Prostate gland (tissue), 2 donors: ENCODE measurements around the gene TBC1D5. TPM values are rescaled to one million over a fixed set of nuclear protein-coding genes. Genes with fewer than 3 reads are reported as not detected.

ENCODE experiments used
- DNase-seq: peaks from one replicate; pipeline ENCODE4 v3.0.0-alpha.2; 2019; ENCODE audit warnings: low spot score
- H3K27ac ChIP-seq, 2 donors: fragments of 200-600 bp; sonication (generic); 2 replicates each; pipeline ENCODE4 v1.5.1; 2017 to 2019
- H3K27me3 ChIP-seq: fragments of 200-600 bp; sonication (generic); replicated peaks from 2 replicates; pipeline ENCODE4 v1.5.1; 2019; ENCODE audit not compliant: insufficient read depth
- H3K36me3 ChIP-seq, 2 donors: fragments of 200-600 bp; sonication (generic); 1 replicate in 1 of 2; 2 replicates in 1 of 2; pipeline versions ENCODE4 v1.5.1 to v1.8.1; 2017 to 2019
- H3K4me1 ChIP-seq: fragments of 200-600 bp; sonication (generic); replicated peaks from 2 replicates; pipeline ENCODE4 v1.5.1; 2019
- H3K4me3 ChIP-seq, 2 donors: fragments of 200-600 bp; sonication (generic); 2 replicates each; pipeline ENCODE4 v1.5.1; 2017 to 2019
- H3K9me3 ChIP-seq: fragments of 200-600 bp; sonication (generic); 2 replicates; pipeline ENCODE4 v1.5.1; 2017
- CTCF ChIP-seq, 4 experiments: fragments of 200-600 bp in 2 of 4; fragments of 450-650 bp in 2 of 4; sonication (generic) in 2 of 4; IDR thresholded peaks; 1 replicate in 3 of 4; 2 replicates in 1 of 4; pipeline ENCODE4 v1.5.1; 2016 to 2019; ENCODE audit warnings: antibody characterized with exemption in 4 of 4, mild to moderate bottlenecking in 2 of 4, moderate library complexity in 2 of 4
- POLR2A ChIP-seq: fragments of 450-650 bp; IDR thresholded peaks from one replicate; pipeline ENCODE4 v1.6.1; 2016; ENCODE audit warnings: antibody characterized with exemption, mild to moderate bottlenecking
- POLR2AphosphoS5 ChIP-seq: sonication (generic); formaldehyde crosslinking; IDR thresholded peaks from one replicate; pipeline ENCODE4 v1.6.1; 2017; ENCODE audit warnings: antibody characterized with exemption
- WGBS: methylation state at CpG from one replicate; pipeline ENCODE4 v1.1.5; 2018; 5-methylcytosine and 5-hydroxymethylcytosine counted together
- intact Hi-C: fragments of 100-400 bp; cut with DNase I; formaldehyde crosslinking; loops from one replicate; pipeline ENCODE4 v1.14.2; 2022
- total RNA-seq, 2 donors: library from RNA; depleted of rRNA; stranded (reverse); fragments of >200 nt; gene quantifications; one replicate each; pipeline ENCODE4 v1.1.0, GENCODE V29; 2016

TBC1D5 gene
- total RNA-seq, 2 donors from 2014 or later = 64.8 to 99.2 TPM

GRCh38 chr3:17158941-17159682, 583.3 kb downstream of the TBC1D5 start:
- no peaks in the 10 kb centered on the region for H3K4me1 ChIP-seq
- no peak overlapping the region for H3K4me3 ChIP-seq
- H3K27me3 ChIP-seq = no peaks in the 10 kb centered on the region
- 92% methylated on average over 8 of the region's 8 CpGs for WGBS
- TF ChIP-seq POLR2AphosphoS5 = no peak
- intact Hi-C loops = no loop called here
- no peaks in the 10 kb centered on the region for H3K36me3 ChIP-seq
- no peak for DNase-seq
- no peak overlapping the region for H3K27ac ChIP-seq
- H3K9me3 ChIP-seq = no peaks in the 10 kb centered on the region

- Histone ChIP-seq H3K4me1 (no peaks in the 10 kb centered on the region), H3K9me3 (no peaks in the 10 kb centered on the region), H3K27me3 (no peaks in the 10 kb centered on the region), H3K36me3 (no peaks in the 10 kb centered on the region), H3K27ac (no peak overlapping the region), H3K4me3 (no peak overlapping the region)
- intact Hi-C loops = no loop called here
- TF ChIP-seq POLR2AphosphoS5 (no peak), POLR2A (no peak), CTCF (IDR thresholded peaks at IDR 0.05) (no peak)
- 78% methylated on average over 2 of the region's 2 CpGs for WGBS
- DNase-seq = no peak
Observed at GRCh38 chr3:17157713-17158112, 584.7 kb downstream of the TBC1D5 start.

GRCh38 chr3:17156864-17157263, 585.6 kb downstream of the TBC1D5 start:
- H3K9me3 ChIP-seq = no peaks in the 10 kb centered on the region
- WGBS = 96% methylated on average over 10 of the region's 10 CpGs
- H3K36me3 ChIP-seq = no peaks in the 10 kb centered on the region
- H3K27ac ChIP-seq = no peak overlapping the region
- H3K27me3 ChIP-seq = no peaks in the 10 kb centered on the region
- H3K4me1 ChIP-seq = no peaks in the 10 kb centered on the region
- TF ChIP-seq POLR2A (no peak), CTCF (IDR thresholded peaks at IDR 0.05) (no peak), POLR2AphosphoS5 (no peak)
- no peak overlapping the region for H3K4me3 ChIP-seq
- intact Hi-C loops = no loop called here
- DNase-seq = no peak

GRCh38 chr3:17155951-17156350, 586.5 kb downstream of the TBC1D5 start:
- H3K27me3 ChIP-seq = no peaks in the 10 kb centered on the region
- WGBS = 100% methylated on average over 1 of the region's 1 CpG
- no peak for DNase-seq
- TF ChIP-seq POLR2A (no peak), POLR2AphosphoS5 (no peak), CTCF (IDR thresholded peaks at IDR 0.05) (no peak)
- H3K9me3 ChIP-seq = no peaks in the 10 kb centered on the region
- H3K27ac ChIP-seq = no peak overlapping the region
- H3K4me3 ChIP-seq = no peak overlapping the region
- H3K36me3 ChIP-seq = no peaks in the 10 kb centered on the region
- intact Hi-C loops = no loop called here
- no peaks in the 10 kb centered on the region for H3K4me1 ChIP-seq

- Histone ChIP-seq H3K36me3 (no peaks in the 10 kb centered on the region), H3K4me3 (no peak overlapping the region), H3K9me3 (no peaks in the 10 kb centered on the region), H3K27ac (no peak overlapping the region), H3K27me3 (no peaks in the 10 kb centered on the region), H3K4me1 (no peaks in the 10 kb centered on the region)
- 94% methylated on average over 10 of the region's 10 CpGs for WGBS
- intact Hi-C loops = no loop called here
- TF ChIP-seq POLR2AphosphoS5 = no peak
- no peak for TF ChIP-seq POLR2A
- no peak for TF ChIP-seq CTCF (IDR thresholded peaks at IDR 0.05)
- no peak for DNase-seq
Observed at GRCh38 chr3:17154941-17155340, 587.5 kb downstream of the TBC1D5 start.
